GM12801 (cell line): ENCODE results near the gene EEFSEC.

Experiments
- CTCF ChIP-seq: IDR thresholded peaks from one replicate; pipeline ENCODE4 v1.5.1; 2011; ENCODE audit warnings: control low read depth; ENCODE audit not compliant: insufficient read length; ENCODE audit errors: extremely low read depth

The EEFSEC gene

GRCh38 chr3:128429751-128430150 is 276.5 kb downstream of the EEFSEC start:
- TF ChIP-seq CTCF = no peak

GRCh38 chr3:128430301-128430700 is 277.0 kb downstream of the EEFSEC start:
- TF ChIP-seq CTCF = no peak

GRCh38 chr3:128430731-128431130 is 277.4 kb downstream of the EEFSEC start:
- TF ChIP-seq CTCF = no peak

GRCh38 chr3:128431803-128432300 is 278.6 kb downstream of the EEFSEC start:
- TF ChIP-seq CTCF = no peak

GRCh38 chr3:128432301-128432970 is 279.2 kb downstream of the EEFSEC start:
- TF ChIP-seq CTCF = no peak

GRCh38 chr3:128432971-128433836 is 279.9 kb downstream of the EEFSEC start:
- TF ChIP-seq CTCF = no peak

GRCh38 chr3:128433837-128434165 is 280.5 kb downstream of the EEFSEC start:
- no peak for TF ChIP-seq CTCF
